Fibroblast of villous mesenchyme (primary cell): ENCODE results near the gene CACNA1C. TPM values are rescaled to one million over a fixed set of nuclear protein-coding genes. Genes with fewer than 3 reads are reported as not detected.

ENCODE experiments used
- DNase-seq: peaks from one replicate; pipeline ENCODE4 v3.0.0-alpha.2; 2010; ENCODE audit warnings: low read depth
- H3K4me3 ChIP-seq: 2 replicates; pipeline ENCODE4 v1.5.1; 2011; ENCODE audit warnings: low read depth, mild to moderate bottlenecking, low read length
- total RNA-seq: library from RNA; depleted of rRNA; stranded (reverse); fragments of >200 nt; gene quantifications from 2 replicates; pipeline ENCODE4 v1.2.3, GENCODE V29; 2012
- TF ChIP-seq, protein P1 (sequence below): IDR thresholded peaks from 2 replicates; pipeline ENCODE4 v1.5.1; 2012; ENCODE audit warnings: low read depth, mild to moderate bottlenecking, low read length; ENCODE audit not compliant: insufficient read depth

Gene CACNA1C
- total RNA-seq, 1 donor, result 11.7 TPM

DNA sequence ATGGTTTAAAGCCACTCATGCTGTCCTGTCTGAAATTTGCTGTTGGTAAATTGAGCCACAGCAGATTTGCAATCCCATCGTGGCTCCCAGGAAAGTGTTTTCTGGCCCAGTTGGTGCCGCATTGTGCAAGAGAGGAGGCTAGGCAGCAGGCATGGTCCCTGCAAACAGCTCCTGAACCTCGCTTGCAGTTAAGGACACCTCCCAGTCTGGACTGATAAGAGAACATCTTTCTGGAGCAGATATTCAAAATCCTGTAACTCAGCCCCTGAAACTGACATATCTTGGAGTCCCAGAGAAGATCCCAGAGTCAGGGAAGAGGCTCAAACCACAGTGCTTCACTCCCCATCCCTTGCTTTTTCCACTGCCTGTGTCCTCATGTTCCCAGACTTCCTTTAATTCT, 413.4 kb downstream of the CACNA1C start:
- no peak overlapping the region for H3K4me3 ChIP-seq
- TF ChIP-seq, protein P1, sequence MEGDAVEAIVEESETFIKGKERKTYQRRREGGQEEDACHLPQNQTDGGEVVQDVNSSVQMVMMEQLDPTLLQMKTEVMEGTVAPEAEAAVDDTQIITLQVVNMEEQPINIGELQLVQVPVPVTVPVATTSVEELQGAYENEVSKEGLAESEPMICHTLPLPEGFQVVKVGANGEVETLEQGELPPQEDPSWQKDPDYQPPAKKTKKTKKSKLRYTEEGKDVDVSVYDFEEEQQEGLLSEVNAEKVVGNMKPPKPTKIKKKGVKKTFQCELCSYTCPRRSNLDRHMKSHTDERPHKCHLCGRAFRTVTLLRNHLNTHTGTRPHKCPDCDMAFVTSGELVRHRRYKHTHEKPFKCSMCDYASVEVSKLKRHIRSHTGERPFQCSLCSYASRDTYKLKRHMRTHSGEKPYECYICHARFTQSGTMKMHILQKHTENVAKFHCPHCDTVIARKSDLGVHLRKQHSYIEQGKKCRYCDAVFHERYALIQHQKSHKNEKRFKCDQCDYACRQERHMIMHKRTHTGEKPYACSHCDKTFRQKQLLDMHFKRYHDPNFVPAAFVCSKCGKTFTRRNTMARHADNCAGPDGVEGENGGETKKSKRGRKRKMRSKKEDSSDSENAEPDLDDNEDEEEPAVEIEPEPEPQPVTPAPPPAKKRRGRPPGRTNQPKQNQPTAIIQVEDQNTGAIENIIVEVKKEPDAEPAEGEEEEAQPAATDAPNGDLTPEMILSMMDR, result no peak
- no peak for DNase-seq

DNA sequence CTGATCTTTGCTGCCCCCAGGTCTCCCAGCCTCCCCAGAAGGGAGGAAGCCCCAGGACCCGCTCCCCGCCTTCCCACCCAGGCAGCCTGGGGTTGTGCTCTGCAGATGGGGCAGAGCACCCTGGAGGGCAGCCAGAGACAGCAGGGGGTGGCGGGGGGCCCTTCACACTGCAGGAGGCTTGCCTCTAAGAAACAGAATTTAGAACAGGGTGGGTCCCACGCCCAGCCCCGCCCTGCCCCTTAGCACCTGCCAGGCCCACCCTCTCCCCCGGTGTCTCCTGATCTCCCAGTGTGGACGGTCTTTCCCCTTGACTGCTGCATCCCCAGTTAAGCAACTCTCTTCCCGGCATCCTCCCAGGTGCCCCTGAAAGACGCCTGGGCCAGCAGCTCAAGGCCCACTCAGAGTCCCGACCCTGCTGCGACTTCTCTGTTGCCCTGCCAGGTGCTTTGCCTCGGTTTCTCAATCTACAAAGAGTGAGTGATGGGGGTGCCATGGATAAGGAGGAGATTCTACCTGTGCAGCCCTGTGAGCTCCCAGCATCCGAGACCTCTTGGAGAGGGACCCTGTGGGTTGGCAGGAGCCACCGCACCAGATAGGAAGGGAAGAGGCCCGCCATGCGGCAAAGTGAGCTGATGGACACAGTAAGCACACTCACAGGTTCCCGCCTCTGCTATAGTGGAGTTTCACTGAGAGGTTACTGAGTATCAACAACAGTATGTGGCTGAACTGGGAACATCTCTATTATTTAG, 414.8 kb downstream of the CACNA1C start:
- DNase-seq, result no peak
- TF ChIP-seq, protein P1, result no peak
- no peak overlapping the region for H3K4me3 ChIP-seq

DNA sequence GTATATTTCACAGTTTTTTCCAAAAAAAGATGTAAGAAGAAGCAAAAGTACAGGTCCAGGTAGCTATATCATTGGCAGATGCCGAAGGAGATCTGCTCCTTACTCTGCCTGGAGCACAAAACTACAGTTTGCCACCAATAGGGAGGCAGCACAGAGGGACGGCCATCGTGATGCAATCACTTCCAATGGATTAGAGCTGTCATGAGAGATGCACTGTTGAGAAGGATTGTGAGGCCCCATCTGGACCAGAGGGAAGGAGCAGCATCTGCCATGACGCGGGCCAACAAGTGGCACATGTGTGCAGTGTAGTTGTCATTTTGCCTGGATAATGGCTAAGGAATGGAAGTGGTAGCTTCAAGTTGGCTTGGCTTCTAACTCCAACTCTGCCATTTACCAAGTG, 423.2 kb downstream of the CACNA1C start:
- no peak overlapping the region for H3K4me3 ChIP-seq
- DNase-seq, result no peak
- TF ChIP-seq, protein P1, result no peak

DNA sequence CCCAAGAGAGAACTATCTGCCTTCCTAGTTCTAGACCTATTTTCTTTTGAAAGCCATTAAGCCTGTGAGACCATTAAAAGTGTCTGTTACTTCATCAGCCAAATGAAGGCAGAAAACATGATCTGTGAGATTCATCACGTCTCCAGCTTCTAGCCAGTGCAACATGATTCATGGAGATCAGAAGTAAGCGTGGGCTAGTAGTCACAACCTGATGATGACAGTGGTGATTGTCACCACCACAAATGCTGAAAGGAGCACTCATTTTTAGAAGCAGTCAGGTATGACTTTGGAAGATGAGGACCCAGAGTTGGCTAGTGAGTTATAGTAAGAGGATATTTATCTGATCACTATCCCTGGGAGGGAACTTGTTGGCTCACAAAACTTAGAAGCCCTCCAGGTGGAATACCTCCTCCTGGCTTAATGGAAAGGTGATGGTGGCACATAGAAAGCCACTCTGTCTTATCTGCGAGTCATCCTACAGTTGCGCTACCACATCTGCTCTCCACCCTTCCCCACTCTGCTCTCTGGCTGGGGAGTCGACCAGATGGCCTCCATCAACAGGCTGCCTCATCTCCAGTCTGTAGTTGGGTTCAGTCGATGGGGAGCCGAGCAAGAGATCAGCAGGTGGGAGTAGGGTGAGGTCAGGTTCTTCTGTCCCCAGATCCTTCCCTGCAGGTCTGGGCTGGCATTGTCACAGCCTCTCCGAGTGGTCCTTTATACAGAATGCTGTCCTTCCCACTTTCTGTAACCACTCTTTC, 424.4 kb downstream of the CACNA1C start:
- TF ChIP-seq, protein P1, result no peak
- DNase-seq, result no peak
- H3K4me3 ChIP-seq, result no peak overlapping the region

DNA sequence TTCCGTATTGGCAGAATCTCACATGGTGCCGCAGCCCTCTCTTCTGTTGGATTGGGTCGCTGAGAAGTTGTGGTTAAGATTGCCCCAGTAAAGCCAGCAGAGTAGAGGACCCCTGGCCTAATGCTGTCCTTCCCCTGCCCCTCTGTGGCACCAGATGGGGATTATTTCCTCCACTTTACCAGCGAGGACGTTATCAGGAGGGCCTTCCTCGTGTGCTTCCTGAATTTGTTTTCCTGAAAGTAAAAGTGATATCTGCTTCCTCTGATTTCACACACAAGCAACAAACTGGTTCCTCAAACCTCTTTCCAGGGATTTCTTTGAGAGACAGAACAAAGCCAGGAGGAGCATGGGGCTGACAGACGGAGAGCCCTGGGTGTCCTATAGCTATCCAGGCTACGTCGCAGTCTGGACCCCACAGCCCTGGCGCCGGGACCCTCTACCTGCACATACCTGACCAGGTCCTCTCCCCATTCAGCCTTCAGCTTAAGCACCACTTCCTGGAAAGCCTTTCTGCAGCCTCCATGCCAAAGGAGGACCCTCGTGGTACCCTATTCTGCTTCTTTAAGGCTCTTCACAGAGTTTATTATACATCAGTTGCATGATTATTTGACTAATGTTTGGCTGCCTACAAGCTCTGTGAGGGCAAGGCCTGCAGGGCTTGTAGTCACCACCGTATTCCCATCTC, 427.2 kb downstream of the CACNA1C start:
- H3K4me3 ChIP-seq, result no peak overlapping the region
- no peak for DNase-seq
- TF ChIP-seq, protein P1, result no peak

DNA sequence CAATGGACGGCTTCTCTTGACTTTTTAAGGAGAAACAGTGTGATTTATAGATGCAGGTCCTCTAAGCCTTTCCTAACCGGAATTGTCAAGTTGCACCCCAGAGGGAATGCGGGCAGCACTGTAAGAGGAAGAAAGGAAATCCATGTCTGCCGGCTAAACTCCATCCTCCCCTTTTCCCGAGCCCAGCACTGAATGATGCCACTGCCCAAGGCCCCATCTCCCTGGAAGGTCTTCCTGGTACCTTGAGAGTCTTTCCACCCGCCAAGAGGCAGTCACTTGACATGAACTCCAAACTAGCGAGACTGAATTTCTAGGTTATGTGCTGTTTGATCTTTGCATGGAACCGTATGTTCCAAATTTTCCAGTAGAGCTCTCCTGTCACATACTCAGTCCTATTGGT, 428.6 kb downstream of the CACNA1C start:
- no peak overlapping the region for H3K4me3 ChIP-seq
- DNase-seq, result no peak
- TF ChIP-seq, protein P1, result no peak
